Right lobe of liver (tissue), 6 donors: ENCODE measurements around the gene CCDC136. TPM values are rescaled to one million over a fixed set of nuclear protein-coding genes. Genes with fewer than 3 reads are reported as not detected.

Source experiments
- ATAC-seq, 4 donors: fragments of 200-7000 bp; cut with Tn5 transposase; one replicate each; pipeline ENCODE4 v1.9.1; 2020; ENCODE audit warnings: mild to moderate bottlenecking in 4 of 4, moderate library complexity in 4 of 4
- DNase-seq, 3 donors: peaks; one replicate each; pipeline ENCODE4 v3.0.0-alpha.2; 2020
- H3K27ac ChIP-seq, 3 donors: fragments of 200-600 bp; one replicate each; pipeline ENCODE4 v1.8.0; 2022
- H3K27me3 ChIP-seq, 2 donors: fragments of 200-600 bp; one replicate each; pipeline ENCODE4 v1.8.0; 2022
- H3K36me3 ChIP-seq, 4 donors: fragments of 200-600 bp; sonication (generic) in 1 of 4; one replicate each; pipeline versions ENCODE4 v1.5.1 to v1.8.0; 2017 to 2022; ENCODE audit warnings: control low read depth in 1 of 4
- H3K4me1 ChIP-seq, 4 donors: fragments of 200-600 bp; sonication (generic) in 1 of 4; one replicate each; pipeline versions ENCODE4 v1.5.1 to v1.8.0; 2017 to 2022; ENCODE audit warnings: control low read depth in 1 of 4
- H3K4me3 ChIP-seq, 3 donors: fragments of 200-600 bp; one replicate each; pipeline ENCODE4 v1.8.0; 2022
- H3K9me3 ChIP-seq, 4 donors: fragments of 200-600 bp; sonication (generic) in 1 of 4; one replicate each; pipeline versions ENCODE4 v1.5.1 to v1.8.0; 2017 to 2022; ENCODE audit warnings: control low read depth in 1 of 4
- CTCF ChIP-seq, 4 donors: fragments of 200-600 bp in 3 of 4; fragments of 450-650 bp in 1 of 4; IDR thresholded peaks; one replicate each; pipeline versions ENCODE4 v1.5.1 to v1.8.0; 2016 to 2022; ENCODE audit warnings: antibody characterized with exemption in 4 of 4, mild to moderate bottlenecking in 2 of 4
- POLR2A ChIP-seq: fragments of 450-650 bp; IDR thresholded peaks from one replicate; pipeline ENCODE4 v1.6.1; 2017; ENCODE audit warnings: antibody characterized with exemption, mild to moderate bottlenecking
- whole genome bisulfite sequencing: methylation state at CpG from one replicate; pipeline ENCODE4 v1.1.6; 2018; ENCODE audit warnings: low coverage, low lambda C conversion rate; ENCODE audit not compliant: insufficient coverage; ENCODE audit errors: missing lambda C conversion rate; 5-methylcytosine and 5-hydroxymethylcytosine counted together
- intact Hi-C, 2 donors: fragments of 100-400 bp; cut with DNase I; formaldehyde crosslinking; loops; one replicate each; pipeline versions ENCODE4 v1.11.2 to v1.14.1; 2022
- total RNA-seq, 6 experiments: library from RNA; depleted of rRNA in 2 of 6; stranded (reverse); fragments of >200 nt in 2 of 6; fragmentation: NEBNext Ultra II Directional in 3 of 6; extraction: Animal tissue kit (Norgen Biotek cat#: 25700) in 3 of 6; gene quantifications; one replicate each; pipeline versions ENCODE4 v1.1.0 to v1.2.4, GENCODE V29; 2016 to 2023
- donor health status: DM: no; HTN: yes; CAD: no.
- donor health status: DM: no; HTN: no; CAD: no.
- donor health status: DM: no; HTN: no; CAD: no.
- donor health status: DM: no; HTN: yes; CAD: no.
- donor health status: DM: no; HTN: yes; CAD: no.

CCDC136 gene
- total RNA-seq, 6 experiments from 2014 or later = 0.16 to 0.70 (median 0.20) TPM; not detected in 2

- H3K4me1 ChIP-seq = peaks cover 0 to 7% (median 0%) of the 10 kb centered on the region in 4 donors
- WGBS = no CpG with 5 or more reads among the region's 17 CpGs
- TF ChIP-seq POLR2A (no peak), CTCF (IDR thresholded peaks at IDR 0.05) (no peak)
Observed at GRCh38 chr7:128827248-128827958, 35.6 kb downstream of the CCDC136 start.

GRCh38 chr7:128827971-128828711 lies 36.4 kb downstream of the CCDC136 start:
- DNase-seq (no peak), ATAC-seq (peak in 1 of 4 donors; percentile 18)
- intact Hi-C loops = no loop called here
- H3K9me3 ChIP-seq = no peaks in the 10 kb centered on the region
- H3K27ac ChIP-seq = no peak overlapping the region
- WGBS = 45% methylated on average over 5 of the region's 10 CpGs
- H3K27me3 ChIP-seq = peaks cover 0 to 11% of the 10 kb centered on the region in 2 donors
- no peak overlapping the region for H3K4me3 ChIP-seq
- TF ChIP-seq CTCF (IDR thresholded peaks at IDR 0.05) (no peak), POLR2A (no peak)
- peaks cover 0 to 7% (median 0%) of the 10 kb centered on the region in 4 donors for H3K4me1 ChIP-seq
- no peaks in the 10 kb centered on the region for H3K36me3 ChIP-seq

More at GRCh38 chr7:128827248-128827958, 35.6 kb downstream of the CCDC136 start:
- peak in 1 of 3 donors; percentile 39 for DNase-seq
- no peak for ATAC-seq
- Histone ChIP-seq H3K4me3 (no peak overlapping the region), H3K36me3 (no peaks in the 10 kb centered on the region), H3K27me3 (peaks cover 0 to 11% of the 10 kb centered on the region in 2 donors), H3K9me3 (no peaks in the 10 kb centered on the region), H3K27ac (no peak overlapping the region)
- intact Hi-C loops = no loop called here

GRCh38 chr7:128829391-128830166 lies 37.8 kb downstream of the CCDC136 start:
- H3K27me3 ChIP-seq = peaks cover 0 to 11% of the 10 kb centered on the region in 2 donors
- no peaks in the 10 kb centered on the region for H3K9me3 ChIP-seq
- H3K27ac ChIP-seq = no peak overlapping the region
- peak overlapping the region in 1 of 3 donors; percentile 37 for H3K4me3 ChIP-seq
- peak; percentile 51 to 67 (median 63) for DNase-seq
- no peak for TF ChIP-seq CTCF (IDR thresholded peaks at IDR 0.05)
- no peak for TF ChIP-seq POLR2A
- peak in 3 of 4 donors; percentile 54 to 64 (median 54) for ATAC-seq
- intact Hi-C loops = no loop called here
- WGBS = 10% methylated on average over 6 of the region's 13 CpGs
- H3K4me1 ChIP-seq = peaks cover 0 to 7% (median 0%) of the 10 kb centered on the region in 4 donors
- H3K36me3 ChIP-seq = no peaks in the 10 kb centered on the region
